ENCODE data around the gene CTSA.

CTSA gene

DNA sequence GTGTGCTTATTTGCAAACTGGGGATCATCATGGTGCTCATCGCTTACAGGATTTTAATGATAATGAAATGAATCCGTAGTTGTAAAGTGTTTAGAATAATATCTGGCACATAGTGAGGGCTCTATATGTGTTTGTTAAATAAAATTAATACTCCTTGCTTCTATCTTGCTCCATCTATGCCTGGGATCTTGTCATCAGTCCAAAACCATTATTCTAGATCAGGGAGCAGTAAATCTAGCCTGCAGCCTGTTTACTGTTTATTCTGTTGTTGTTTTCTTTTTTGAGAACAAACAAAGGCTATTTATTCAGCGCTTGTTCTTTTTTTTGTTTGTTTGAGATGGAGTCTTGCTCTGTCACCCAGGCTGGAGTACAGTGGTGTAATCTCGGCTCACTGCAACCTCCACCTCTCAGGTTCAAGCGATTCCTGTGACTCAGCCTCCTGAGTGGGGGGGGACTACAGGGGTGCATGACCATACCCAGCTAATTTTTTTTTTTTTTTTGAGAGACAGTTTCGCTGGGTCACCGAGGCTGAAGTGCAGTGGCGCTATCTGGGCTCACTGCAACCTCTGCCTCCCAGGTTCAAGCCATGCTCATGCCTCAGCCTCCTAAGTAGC, 42.1 kb upstream of the CTSA start:
- TF ChIP-seq, protein P1, sequence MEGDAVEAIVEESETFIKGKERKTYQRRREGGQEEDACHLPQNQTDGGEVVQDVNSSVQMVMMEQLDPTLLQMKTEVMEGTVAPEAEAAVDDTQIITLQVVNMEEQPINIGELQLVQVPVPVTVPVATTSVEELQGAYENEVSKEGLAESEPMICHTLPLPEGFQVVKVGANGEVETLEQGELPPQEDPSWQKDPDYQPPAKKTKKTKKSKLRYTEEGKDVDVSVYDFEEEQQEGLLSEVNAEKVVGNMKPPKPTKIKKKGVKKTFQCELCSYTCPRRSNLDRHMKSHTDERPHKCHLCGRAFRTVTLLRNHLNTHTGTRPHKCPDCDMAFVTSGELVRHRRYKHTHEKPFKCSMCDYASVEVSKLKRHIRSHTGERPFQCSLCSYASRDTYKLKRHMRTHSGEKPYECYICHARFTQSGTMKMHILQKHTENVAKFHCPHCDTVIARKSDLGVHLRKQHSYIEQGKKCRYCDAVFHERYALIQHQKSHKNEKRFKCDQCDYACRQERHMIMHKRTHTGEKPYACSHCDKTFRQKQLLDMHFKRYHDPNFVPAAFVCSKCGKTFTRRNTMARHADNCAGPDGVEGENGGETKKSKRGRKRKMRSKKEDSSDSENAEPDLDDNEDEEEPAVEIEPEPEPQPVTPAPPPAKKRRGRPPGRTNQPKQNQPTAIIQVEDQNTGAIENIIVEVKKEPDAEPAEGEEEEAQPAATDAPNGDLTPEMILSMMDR (IDR thresholded peaks at IDR 0.05; ENCODE audit: insufficient read depth, low read depth, low read length, missing control alignments), result no peak
- no peak overlapping the region for H3K4me3 ChIP-seq (ENCODE audit: low read depth, low read length)
- DNase-seq (ENCODE audit: low read depth), result no peak

DNA sequence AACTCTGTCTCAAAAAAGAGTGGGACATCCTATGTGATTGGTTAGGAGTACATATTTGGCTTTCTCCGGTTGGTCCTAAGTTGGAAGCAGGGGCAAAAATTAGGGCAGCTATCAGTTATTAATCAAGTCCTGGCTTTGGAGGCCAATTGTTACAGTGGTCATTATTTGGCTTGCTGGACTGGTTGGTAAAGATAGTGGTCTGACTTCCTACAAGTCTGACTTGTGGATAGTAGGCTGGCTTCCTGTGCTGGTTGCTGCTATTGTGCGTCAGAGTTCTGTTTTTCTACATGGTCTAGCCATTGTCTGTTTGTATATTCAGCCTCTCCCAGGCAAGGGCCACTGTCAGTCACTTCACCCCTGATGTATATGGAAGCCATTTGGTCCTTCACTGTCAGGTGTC, 40.9 kb upstream of the CTSA start:
- TF ChIP-seq, protein P1 (IDR thresholded peaks at IDR 0.05; ENCODE audit: insufficient read depth, low read depth, low read length, missing control alignments), result no peak
- no peak overlapping the region for H3K4me3 ChIP-seq (ENCODE audit: low read depth, low read length)
- DNase-seq (ENCODE audit: low read depth), result no peak

DNA sequence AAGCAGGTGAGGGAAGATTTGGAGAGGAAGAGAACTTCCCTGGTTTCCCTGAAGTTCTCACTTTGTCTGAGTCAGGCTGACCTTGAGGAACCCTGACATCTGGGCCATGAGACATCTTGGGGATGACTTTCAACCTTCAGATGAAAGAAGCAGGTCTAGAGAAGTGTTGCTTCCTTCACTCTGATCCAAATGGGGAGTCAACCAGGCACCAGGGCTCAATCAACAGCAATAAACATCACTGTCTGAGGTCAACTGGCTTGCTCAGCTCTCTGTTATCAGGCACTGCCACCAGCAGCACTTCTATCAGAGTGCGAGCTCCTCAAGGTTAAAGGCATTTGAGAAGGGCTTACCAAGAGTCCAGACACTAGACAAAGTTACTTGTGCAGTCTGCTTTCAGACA, 40.2 kb upstream of the CTSA start:
- no peak overlapping the region for H3K4me3 ChIP-seq (ENCODE audit: low read depth, low read length)
- TF ChIP-seq, protein P1 (IDR thresholded peaks at IDR 0.05; ENCODE audit: insufficient read depth, low read depth, low read length, missing control alignments), result no peak
- DNase-seq (ENCODE audit: low read depth), result no peak

DNA sequence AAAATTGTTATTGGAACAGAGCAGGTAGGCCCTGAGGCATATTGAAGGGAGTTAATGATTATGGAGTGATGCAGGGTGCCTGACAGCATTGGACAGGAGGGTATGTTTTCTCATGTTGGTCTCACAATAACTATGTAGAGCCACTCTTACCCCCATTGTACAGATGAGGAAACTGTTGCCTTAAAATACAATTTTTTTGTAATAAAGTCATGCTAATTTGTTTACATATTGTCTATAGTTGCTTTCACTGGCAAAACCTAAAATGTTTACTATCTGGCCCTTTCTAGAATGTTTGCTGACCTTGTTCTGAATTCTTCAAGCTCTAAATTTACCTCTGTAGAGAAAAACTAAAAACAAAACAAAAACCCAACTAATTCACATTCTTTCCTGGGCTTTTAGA, 39.6 kb upstream of the CTSA start:
- H3K4me3 ChIP-seq (ENCODE audit: low read depth, low read length), result no peak overlapping the region
- TF ChIP-seq, protein P1 (IDR thresholded peaks at IDR 0.05; ENCODE audit: insufficient read depth, low read depth, low read length, missing control alignments), result no peak
- no peak for DNase-seq (ENCODE audit: low read depth)

DNA sequence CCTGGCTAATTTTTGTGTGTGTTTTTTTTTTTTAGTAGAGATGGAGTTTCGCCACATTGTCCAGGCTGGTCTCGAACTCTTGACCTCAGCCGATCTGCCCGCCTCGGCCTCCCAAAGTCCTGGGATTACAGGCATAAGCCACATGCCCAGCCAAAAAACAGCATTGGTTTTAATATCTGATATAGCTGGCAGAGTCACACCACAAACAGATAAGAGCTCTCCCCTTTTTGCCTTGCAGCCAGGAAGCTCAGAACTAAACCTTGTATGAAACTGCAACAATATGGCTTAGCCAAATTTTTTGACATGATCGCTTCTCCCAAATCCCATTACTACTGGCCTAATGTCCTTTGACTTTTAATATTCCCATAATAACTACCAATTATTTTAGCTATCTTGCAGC, 38.8 kb upstream of the CTSA start:
- TF ChIP-seq, protein P1 (IDR thresholded peaks at IDR 0.05; ENCODE audit: insufficient read depth, low read depth, low read length, missing control alignments), result no peak
- no peak for DNase-seq (ENCODE audit: low read depth)
- no peak overlapping the region for H3K4me3 ChIP-seq (ENCODE audit: low read depth, low read length)

DNA sequence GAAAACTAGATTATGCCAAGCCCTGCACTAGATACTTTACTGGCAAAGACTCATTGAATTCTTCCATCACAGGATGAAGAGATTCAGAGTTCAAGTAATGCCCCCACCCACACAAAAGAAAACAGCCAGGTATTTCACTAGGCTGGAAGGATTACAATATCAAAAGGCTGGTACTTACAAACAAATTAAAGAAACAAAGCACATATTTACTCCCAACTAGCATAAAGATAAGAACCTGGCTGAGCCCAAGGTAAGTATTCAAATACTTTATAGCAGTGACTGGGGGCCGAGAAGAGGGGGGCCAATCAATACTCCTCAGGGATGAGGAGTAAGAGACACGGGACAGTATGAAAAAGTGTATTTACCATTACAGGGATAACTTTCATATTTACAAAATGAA, 37.7 kb upstream of the CTSA start:
- no peak for DNase-seq (ENCODE audit: low read depth)
- H3K4me3 ChIP-seq (ENCODE audit: low read depth, low read length), result no peak overlapping the region
- TF ChIP-seq, protein P1 (IDR thresholded peaks at IDR 0.05; ENCODE audit: insufficient read depth, low read depth, low read length, missing control alignments), result no peak
